ENCODE data around the gene CDC27. TPM values are rescaled to one million over a fixed set of nuclear protein-coding genes. Genes with fewer than 3 reads are reported as not detected.

The CDC27 gene
- total RNA-seq, 1 experiment from 2014 or later: 83.3 TPM

DNA sequence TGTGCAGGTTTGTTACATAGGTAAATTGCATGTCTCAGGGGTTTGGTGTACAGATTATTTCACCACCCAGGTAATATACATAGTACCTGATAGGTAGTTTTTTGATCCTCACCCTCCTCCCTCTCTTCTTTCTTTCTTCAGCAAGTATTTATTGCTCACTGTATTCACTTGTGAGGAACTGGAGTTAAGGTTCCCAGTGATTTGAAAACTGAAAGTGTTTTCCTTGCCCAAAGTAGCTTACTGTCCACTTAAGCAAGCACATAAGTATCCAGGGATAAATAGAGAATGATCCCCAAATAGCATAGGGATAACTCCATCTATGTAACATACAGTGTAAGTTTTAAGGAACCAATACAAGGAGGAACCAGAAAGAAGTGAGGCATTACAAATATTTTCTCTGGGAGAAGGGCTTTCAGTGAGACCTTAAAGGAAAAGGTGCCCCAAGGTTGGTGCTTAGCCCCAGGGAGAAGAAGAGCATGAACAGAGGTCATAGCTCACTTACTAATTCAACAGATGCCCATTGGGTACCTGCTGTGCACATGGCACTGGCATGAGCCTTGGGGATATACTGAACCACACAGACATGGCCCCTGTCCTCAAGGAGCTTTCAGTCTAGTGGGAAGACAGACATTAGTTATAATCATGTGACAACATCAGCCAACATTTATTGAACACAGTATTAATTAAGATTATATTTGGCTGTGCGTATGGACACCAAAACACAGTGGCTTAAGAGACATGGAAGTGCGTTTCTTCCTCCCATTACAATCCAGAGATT lies 37.0 kb upstream of the CDC27 start:
- peaks cover 53% of the 10 kb centered on the region for H3K27me3 Mint-ChIP-seq (ENCODE audit: low read depth)
- H3K36me3 Mint-ChIP-seq: peaks cover 13% of the 10 kb centered on the region
- no peak overlapping the region for H3K27ac Mint-ChIP-seq
- no peak for TF ChIP-seq FOXJ3 (CRISPR knock-in tag; IDR thresholded peaks at IDR 0.05; ENCODE audit: borderline replicate concordance)
- TF ChIP-seq ERG (CRISPR knock-in tag; IDR thresholded peaks at IDR 0.05): no peak
- TF ChIP-seq CREB1 (CRISPR knock-in tag; IDR thresholded peaks at IDR 0.05): no peak
- no peak for TF ChIP-seq E2F4 (CRISPR knock-in tag; IDR thresholded peaks at IDR 0.05; ENCODE audit: borderline replicate concordance, low read depth)
- no peak for TF ChIP-seq ZNF232 (CRISPR knock-in tag; IDR thresholded peaks at IDR 0.05)
- TF ChIP-seq GTF2I (CRISPR knock-in tag; conservative IDR thresholded peaks at IDR 0.05): no peak
- TF ChIP-seq, protein P1, sequence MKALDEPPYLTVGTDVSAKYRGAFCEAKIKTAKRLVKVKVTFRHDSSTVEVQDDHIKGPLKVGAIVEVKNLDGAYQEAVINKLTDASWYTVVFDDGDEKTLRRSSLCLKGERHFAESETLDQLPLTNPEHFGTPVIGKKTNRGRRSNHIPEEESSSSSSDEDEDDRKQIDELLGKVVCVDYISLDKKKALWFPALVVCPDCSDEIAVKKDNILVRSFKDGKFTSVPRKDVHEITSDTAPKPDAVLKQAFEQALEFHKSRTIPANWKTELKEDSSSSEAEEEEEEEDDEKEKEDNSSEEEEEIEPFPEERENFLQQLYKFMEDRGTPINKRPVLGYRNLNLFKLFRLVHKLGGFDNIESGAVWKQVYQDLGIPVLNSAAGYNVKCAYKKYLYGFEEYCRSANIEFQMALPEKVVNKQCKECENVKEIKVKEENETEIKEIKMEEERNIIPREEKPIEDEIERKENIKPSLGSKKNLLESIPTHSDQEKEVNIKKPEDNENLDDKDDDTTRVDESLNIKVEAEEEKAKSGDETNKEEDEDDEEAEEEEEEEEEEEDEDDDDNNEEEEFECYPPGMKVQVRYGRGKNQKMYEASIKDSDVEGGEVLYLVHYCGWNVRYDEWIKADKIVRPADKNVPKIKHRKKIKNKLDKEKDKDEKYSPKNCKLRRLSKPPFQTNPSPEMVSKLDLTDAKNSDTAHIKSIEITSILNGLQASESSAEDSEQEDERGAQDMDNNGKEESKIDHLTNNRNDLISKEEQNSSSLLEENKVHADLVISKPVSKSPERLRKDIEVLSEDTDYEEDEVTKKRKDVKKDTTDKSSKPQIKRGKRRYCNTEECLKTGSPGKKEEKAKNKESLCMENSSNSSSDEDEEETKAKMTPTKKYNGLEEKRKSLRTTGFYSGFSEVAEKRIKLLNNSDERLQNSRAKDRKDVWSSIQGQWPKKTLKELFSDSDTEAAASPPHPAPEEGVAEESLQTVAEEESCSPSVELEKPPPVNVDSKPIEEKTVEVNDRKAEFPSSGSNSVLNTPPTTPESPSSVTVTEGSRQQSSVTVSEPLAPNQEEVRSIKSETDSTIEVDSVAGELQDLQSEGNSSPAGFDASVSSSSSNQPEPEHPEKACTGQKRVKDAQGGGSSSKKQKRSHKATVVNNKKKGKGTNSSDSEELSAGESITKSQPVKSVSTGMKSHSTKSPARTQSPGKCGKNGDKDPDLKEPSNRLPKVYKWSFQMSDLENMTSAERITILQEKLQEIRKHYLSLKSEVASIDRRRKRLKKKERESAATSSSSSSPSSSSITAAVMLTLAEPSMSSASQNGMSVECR (CRISPR knock-in tag; IDR thresholded peaks at IDR 0.05; ENCODE audit: borderline replicate concordance): no peak
- CTCF ChIA-PET: no interaction called here
- no peak overlapping the region for H3K4me3 Mint-ChIP-seq
- peaks cover 19% of the 10 kb centered on the region for H3K9me3 Mint-ChIP-seq
- POLR2A ChIA-PET: no interaction called here
- ATAC-seq (no peak), DNase-seq (ENCODE audit: low spot score) (no peak)
- peaks cover 18% of the 10 kb centered on the region for H3K4me1 Mint-ChIP-seq

DNA sequence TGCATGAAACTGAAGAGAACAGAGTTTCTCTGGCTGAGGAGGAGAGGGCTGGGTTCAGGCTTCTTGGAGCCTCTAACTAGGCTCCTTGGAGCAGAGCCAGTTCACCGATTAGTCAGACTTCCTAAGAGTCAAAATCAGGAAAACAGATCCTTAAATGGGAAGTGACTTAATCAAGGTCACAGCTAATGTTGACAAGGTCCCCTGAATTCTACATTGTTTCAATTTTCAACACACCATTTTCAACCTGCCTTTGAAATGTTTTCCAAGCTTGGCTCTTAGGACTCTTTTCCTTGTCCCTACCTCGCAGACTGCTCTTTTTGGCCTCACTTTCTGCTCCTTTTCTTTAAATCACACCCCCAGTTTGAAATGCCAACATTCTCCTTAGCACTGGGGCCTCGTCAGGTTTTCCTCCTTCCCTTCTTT lies 36.4 kb upstream of the CDC27 start:
- TF ChIP-seq, protein P2, sequence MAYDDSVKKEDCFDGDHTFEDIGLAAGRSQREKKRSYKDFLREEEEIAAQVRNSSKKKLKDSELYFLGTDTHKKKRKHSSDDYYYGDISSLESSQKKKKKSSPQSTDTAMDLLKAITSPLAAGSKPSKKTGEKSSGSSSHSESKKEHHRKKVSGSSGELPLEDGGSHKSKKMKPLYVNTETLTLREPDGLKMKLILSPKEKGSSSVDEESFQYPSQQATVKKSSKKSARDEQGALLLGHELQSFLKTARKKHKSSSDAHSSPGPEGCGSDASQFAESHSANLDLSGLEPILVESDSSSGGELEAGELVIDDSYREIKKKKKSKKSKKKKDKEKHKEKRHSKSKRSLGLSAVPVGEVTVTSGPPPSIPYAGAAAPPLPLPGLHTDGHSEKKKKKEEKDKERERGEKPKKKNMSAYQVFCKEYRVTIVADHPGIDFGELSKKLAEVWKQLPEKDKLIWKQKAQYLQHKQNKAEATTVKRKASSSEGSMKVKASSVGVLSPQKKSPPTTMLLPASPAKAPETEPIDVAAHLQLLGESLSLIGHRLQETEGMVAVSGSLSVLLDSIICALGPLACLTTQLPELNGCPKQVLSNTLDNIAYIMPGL (CRISPR knock-in tag; IDR thresholded peaks at IDR 0.05): no peak
- TF ChIP-seq NR1H2 (CRISPR knock-in tag; IDR thresholded peaks at IDR 0.05) (no peak), MXD4 (CRISPR knock-in tag; IDR thresholded peaks at IDR 0.05; ENCODE audit: borderline replicate concordance) (no peak), STAT6 (CRISPR knock-in tag; conservative IDR thresholded peaks at IDR 0.05; ENCODE audit: low read depth) (no peak), TEAD4 (CRISPR knock-in tag; IDR thresholded peaks at IDR 0.05) (no peak)
- TF ChIP-seq, protein P3, sequence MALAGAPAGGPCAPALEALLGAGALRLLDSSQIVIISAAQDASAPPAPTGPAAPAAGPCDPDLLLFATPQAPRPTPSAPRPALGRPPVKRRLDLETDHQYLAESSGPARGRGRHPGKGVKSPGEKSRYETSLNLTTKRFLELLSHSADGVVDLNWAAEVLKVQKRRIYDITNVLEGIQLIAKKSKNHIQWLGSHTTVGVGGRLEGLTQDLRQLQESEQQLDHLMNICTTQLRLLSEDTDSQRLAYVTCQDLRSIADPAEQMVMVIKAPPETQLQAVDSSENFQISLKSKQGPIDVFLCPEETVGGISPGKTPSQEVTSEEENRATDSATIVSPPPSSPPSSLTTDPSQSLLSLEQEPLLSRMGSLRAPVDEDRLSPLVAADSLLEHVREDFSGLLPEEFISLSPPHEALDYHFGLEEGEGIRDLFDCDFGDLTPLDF (CRISPR knock-in tag; IDR thresholded peaks at IDR 0.05): no peak
- TF ChIP-seq, protein P4, sequence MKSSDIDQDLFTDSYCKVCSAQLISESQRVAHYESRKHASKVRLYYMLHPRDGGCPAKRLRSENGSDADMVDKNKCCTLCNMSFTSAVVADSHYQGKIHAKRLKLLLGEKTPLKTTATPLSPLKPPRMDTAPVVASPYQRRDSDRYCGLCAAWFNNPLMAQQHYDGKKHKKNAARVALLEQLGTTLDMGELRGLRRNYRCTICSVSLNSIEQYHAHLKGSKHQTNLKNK (CRISPR knock-in tag; IDR thresholded peaks at IDR 0.05): no peak
- ATAC-seq (no peak), DNase-seq (ENCODE audit: low spot score) (no peak)
- H3K36me3 Mint-ChIP-seq: peaks cover 13% of the 10 kb centered on the region
- ChIA-PET CTCF (no interaction called here), POLR2A (no interaction called here)
- peaks cover 20% of the 10 kb centered on the region for H3K4me1 Mint-ChIP-seq
- no peak overlapping the region for H3K4me3 Mint-ChIP-seq
- H3K27ac Mint-ChIP-seq: no peak overlapping the region
- H3K9me3 Mint-ChIP-seq: peaks cover 19% of the 10 kb centered on the region
- H3K27me3 Mint-ChIP-seq (ENCODE audit: low read depth): peaks cover 51% of the 10 kb centered on the region

All from WTC11 (cell line).